LNCAP (cell line): ENCODE results near the gene MYRF.

Experiments used
- TF ChIP-seq, protein P1 (sequence below): fragments of 450-650 bp; IDR thresholded peaks from 2 replicates; pipeline ENCODE4 v1.5.1; 2017; ENCODE audit warnings: mild to moderate bottlenecking

The MYRF gene

DNA sequence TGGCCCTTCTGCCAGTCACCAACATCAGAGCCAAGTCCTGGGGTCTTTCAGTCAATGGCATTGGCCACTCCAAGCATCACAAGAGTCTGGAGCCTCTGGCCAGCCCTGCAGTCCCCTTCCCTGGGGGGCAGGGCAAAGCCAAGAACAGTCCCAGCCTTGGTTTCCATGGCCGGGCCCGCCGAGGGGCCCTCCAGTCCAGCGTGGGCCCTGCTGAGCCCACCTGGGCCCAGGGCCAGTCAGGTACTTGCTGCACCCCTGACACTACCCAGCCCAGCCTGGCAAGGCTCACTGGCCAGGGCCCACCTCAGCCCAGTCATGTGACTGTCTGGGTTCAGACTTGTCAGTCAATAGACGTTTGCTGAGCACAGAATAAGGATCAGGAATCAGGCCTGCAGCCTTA, 29.1 kb downstream of the MYRF start:
- TF ChIP-seq, protein P1, sequence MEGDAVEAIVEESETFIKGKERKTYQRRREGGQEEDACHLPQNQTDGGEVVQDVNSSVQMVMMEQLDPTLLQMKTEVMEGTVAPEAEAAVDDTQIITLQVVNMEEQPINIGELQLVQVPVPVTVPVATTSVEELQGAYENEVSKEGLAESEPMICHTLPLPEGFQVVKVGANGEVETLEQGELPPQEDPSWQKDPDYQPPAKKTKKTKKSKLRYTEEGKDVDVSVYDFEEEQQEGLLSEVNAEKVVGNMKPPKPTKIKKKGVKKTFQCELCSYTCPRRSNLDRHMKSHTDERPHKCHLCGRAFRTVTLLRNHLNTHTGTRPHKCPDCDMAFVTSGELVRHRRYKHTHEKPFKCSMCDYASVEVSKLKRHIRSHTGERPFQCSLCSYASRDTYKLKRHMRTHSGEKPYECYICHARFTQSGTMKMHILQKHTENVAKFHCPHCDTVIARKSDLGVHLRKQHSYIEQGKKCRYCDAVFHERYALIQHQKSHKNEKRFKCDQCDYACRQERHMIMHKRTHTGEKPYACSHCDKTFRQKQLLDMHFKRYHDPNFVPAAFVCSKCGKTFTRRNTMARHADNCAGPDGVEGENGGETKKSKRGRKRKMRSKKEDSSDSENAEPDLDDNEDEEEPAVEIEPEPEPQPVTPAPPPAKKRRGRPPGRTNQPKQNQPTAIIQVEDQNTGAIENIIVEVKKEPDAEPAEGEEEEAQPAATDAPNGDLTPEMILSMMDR, result no peak

DNA sequence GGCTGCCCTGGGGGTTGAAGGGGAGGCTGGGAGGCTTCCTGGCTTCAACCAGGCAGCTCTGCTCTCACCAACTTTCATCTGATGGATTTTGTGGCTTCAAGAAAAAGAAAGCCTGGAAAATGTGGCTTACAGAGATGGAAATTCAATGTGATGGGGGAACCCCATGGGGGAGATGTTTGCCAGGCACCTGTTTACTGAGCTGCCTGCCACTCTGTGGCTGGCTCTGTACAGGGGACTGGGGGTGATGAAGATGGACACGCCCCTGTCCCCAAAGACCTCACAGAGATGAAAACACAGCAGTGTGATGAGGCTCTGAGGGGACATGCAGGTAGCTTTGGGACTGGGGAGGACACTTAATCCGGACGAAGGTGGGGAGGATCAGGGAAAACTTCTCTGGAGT, 29.9 kb downstream of the MYRF start:
- TF ChIP-seq, protein P1, result no peak

DNA sequence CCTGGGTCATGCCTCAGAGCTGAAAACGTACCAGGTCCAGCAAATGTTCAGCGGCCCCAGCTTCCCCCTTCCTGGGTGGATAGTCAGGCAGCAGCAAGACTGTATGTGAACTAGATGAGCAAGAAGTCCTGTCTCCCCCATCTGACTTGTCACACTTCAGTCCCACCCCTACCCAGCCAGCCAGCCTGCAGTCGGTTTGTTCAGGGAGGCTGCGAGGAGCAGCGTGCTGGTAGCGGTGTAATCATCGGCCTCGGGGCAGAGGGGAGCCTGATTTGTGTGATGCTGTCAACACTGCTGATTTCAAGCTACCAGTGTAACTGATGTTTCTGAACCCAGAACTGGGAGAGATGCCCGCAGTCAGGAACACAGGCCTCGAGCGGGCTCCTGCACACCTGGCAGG, 30.4 kb downstream of the MYRF start:
- TF ChIP-seq, protein P1, result no peak

DNA sequence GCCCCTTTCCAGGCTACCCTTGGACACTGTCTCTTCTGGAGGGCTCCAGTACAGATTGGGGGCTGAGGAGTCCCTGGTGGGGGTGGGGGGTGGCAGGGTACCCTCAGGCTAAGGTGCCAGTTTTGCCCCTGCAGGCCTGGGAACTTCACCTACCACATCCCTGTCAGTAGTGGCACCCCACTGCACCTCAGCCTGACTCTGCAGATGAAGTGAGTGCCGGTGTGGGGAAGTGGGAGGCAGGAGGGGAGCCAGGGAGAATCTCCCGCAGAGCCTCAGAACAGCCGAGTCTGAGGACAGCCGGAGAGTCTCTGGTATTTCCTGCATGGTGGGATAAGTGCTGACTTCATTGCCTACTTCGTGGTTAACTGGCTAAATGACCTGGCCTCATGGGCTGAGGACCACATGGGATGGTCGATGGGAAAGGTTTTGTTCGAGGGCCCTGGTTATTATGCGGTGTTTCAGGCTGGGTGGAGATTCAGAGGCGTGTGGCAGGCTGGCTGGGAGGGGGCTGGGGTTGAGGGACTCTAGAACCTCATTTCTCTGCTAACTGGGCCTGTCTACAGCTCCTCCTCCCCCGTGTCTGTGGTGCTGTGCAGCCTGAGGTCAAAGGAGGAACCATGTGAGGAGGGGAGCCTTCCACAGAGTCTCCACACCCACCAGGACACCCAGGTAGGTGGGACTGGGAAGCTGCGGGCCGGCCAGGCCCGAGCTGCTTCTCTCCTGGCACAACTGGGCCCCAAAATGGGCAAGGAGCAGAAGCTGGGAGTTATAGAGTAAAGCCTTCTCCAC, 31.5 kb downstream of the MYRF start:
- TF ChIP-seq, protein P1, result no peak

DNA sequence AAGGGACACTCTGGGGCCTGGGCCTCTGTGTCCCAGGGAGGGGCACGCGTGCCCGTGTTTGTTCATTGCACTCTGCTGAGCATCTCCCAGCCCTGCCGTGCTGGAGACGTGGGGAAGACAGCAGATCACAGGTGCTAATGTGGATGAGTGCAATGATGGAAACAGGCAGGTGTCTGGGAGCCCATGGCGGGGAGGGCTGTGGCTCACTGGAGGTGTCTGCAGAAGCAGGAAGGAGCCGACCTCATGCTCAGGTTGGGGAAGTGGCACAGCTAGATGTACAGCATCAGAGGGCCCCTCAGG, 32.0 kb downstream of the MYRF start:
- TF ChIP-seq, protein P1, result no peak

DNA sequence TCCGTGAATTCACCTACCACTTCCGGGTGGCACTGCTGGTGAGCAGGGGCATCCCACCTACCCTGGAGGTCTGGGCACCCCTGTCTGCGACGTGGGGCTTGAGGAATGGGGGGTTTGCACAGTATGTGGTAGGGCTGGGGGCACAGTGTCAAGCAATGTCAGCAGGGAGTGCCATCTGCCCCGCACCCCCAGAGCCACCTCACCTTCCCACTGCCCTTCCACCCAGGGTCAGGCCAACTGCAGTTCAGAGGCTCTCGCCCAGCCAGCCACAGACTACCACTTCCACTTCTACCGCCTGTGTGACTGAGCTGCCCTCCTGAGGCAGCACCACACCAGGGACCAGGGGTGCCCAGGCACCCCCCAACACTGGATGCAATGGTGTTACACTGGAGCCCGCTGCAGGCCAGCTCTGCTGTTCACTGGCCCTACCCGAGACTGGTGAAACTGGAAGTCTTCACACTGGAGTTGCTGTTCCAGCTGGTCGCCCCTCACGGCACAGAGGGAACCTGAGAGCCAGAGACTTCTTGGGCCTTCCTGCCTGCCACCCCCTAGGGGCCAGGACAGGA, 33.5 kb downstream of the MYRF start:
- TF ChIP-seq, protein P1, result no peak

DNA sequence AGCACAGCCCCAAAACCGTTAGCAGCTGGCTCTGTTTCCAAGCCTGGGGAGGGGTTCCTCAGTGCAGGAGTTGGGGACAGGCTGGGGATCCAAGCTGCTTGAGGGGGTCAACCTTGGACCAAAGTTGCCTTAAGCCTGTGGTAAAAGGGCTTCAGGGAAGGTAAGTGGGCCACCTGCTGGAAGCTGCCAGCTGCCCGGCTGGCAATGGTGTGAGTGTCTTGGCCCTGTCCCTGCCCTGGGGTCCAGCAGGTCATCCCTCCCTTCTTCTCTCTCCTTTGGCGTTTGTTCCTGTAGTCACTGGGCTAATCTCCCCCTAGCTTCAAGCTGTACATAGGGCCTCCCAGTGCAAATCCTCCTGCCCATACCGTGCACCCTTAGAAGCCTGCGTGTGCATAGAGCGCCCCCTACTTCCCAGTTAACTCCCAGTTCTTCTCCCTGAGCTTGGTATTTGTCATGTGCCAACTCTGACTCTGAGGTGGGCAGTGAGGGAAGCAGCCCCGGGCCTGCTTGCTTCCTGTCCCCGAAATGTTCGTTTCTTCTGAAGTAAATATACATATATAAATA, 35.6 kb downstream of the MYRF start:
- TF ChIP-seq, protein P1, result peak; percentile 52
